Right renal pelvis (tissue), 4 donors: ENCODE results near the gene UNG. TPM values are rescaled to one million over a fixed set of nuclear protein-coding genes. Genes with fewer than 3 reads are reported as not detected.

Source experiments
- DNase-seq, 4 donors: peaks; one replicate each; pipeline ENCODE4 v3.0.0-alpha.2; 2013; ENCODE audit warnings: low read depth in 4 of 4, low spot score in 3 of 4, missing footprints in 1 of 4
- polyA plus RNA-seq, 4 donors: library from polyadenylated mRNA; unstranded; fragments of 120-200 nt; gene quantifications; one replicate each; pipeline ENCODE4 v1.2.1, GENCODE V29; 2013; ENCODE audit not compliant: insufficient read length in 4 of 4

Gene UNG
- polyA plus RNA-seq, 4 donors: 67.3 to 70.1 (median 67.5) TPM

- DNase-seq: no peak
Measured at GRCh38 chr12:109153821-109154441, 56.5 kb downstream of the UNG start.

GRCh38 chr12:109154451-109155438 lies 57.3 kb downstream of the UNG start:
- DNase-seq: peak; percentile 52 to 61 (median 58)

GRCh38 chr12:109156036-109156435 lies 58.6 kb downstream of the UNG start:
- no peak for DNase-seq

- no peak for DNase-seq
Measured at GRCh38 chr12:109156586-109156985, 59.2 kb downstream of the UNG start.

GRCh38 chr12:109157986-109158385 lies 60.6 kb downstream of the UNG start:
- peak in 1 of 4 donors; percentile 13 for DNase-seq

GRCh38 chr12:109160433-109160832 lies 63.0 kb downstream of the UNG start:
- no peak for DNase-seq

Other genes starting within 250 kb of the UNG start
- 10 to 100 TPM; 19.1 to 22.8 (median 22.2) TPM for gene SSH1, start 240.0 kb upstream of the UNG start, polyA plus RNA-seq
- gene DAO, start 217.5 kb upstream of the UNG start, polyA plus RNA-seq: 1 to 10 TPM in 2 of 4 donors, under 1 TPM in 2; 0.78 to 2.2 (median 1.1) TPM
- under 1 TPM in 3 of 4 donors, not detected in 1; 0.04 to 0.25 (median 0.18) TPM for gene SVOP, start 76.5 kb upstream of the UNG start, polyA plus RNA-seq
- gene USP30, start 45.0 kb upstream of the UNG start, polyA plus RNA-seq: 10 to 100 TPM; 21.5 to 28.5 (median 25.4) TPM
- gene ALKBH2, start 4.1 kb upstream of the UNG start, polyA plus RNA-seq: 10 to 100 TPM; 23.9 to 32.8 (median 30.1) TPM
- gene ACACB, start 19.0 kb downstream of the UNG start, polyA plus RNA-seq: 10 to 100 TPM; 14.8 to 18.0 (median 16.8) TPM
- 1 to 10 TPM; 1.3 to 2.7 (median 1.6) TPM for gene FOXN4, start 211.7 kb downstream of the UNG start, polyA plus RNA-seq